Astrocyte of the cerebellum (primary cell): ENCODE data around the gene SLC9B1.
"Not testable (repeated sequence)": the region's sequence is repeated elsewhere in the genome, so short reads cannot be mapped to it uniquely, and the experiment has no call there.

Experiments used
- DNase-seq: peaks from one replicate; pipeline ENCODE4 v3.0.0-alpha.2; 2011; ENCODE audit warnings: low read depth
- H3K4me3 ChIP-seq: 2 replicates; pipeline ENCODE4 v1.5.1; 2011; ENCODE audit warnings: mild to moderate bottlenecking, low read depth, low read length, moderate library complexity
- CTCF ChIP-seq: IDR thresholded peaks from 2 replicates; pipeline ENCODE4 v1.5.1; 2012; ENCODE audit warnings: low read length, low read depth, moderate library complexity, mild to moderate bottlenecking; ENCODE audit errors: missing control alignments
- in situ Hi-C: cut with HindIII; loops from 2 replicates; pipeline ENCODE4 v1.10.0; 2017; ENCODE audit warnings: low sequenced_read_pairs

SLC9B1 gene

GRCh38 chr4:102881343-102881742 lies 138.2 kb downstream of the SLC9B1 start:
- in situ Hi-C loops = no loop called here
- DNase-seq = no peak
- H3K4me3 ChIP-seq = no peak overlapping the region
- TF ChIP-seq CTCF = no peak

- TF ChIP-seq CTCF = no peak
- H3K4me3 ChIP-seq = no peak overlapping the region
- in situ Hi-C loops = no loop called here
- DNase-seq = no peak
Observed at GRCh38 chr4:102878901-102879300, 140.6 kb downstream of the SLC9B1 start.

GRCh38 chr4:102878349-102878748 lies 141.2 kb downstream of the SLC9B1 start:
- in situ Hi-C loops, H3K4me3 ChIP-seq: not testable (repeated sequence)
- peak; percentile 77 for DNase-seq

GRCh38 chr4:102877477-102878106 lies 141.9 kb downstream of the SLC9B1 start:
- H3K4me3 ChIP-seq, in situ Hi-C loops, DNase-seq: not testable (repeated sequence)

GRCh38 chr4:102871772-102872171 lies 147.7 kb downstream of the SLC9B1 start:
- in situ Hi-C loops = no loop called here
- H3K4me3 ChIP-seq = no peak overlapping the region
- DNase-seq = no peak
- TF ChIP-seq CTCF = no peak

GRCh38 chr4:102869569-102870197 lies 149.8 kb downstream of the SLC9B1 start:
- TF ChIP-seq CTCF = no peak
- in situ Hi-C loops = no loop called here
- no peak for DNase-seq
- H3K4me3 ChIP-seq = peak overlapping the region; percentile 68

- peak within 1 kb of the TSS; percentile 68 for H3K4me3 ChIP-seq
- DNase-seq = peak; percentile 70
- in situ Hi-C loops = no loop called here
- TF ChIP-seq CTCF = no peak
Observed at GRCh38 chr4:102868781-102869568, 150.5 kb downstream of the SLC9B1 start, which contains the start of gene CISD2. Gene CISD2, plus strand, starts transcription at chr4:102868992. Its CDS starts 93 bp downstream, at chr4:102869085.
